Stimulated activated CD8-positive, alpha-beta memory T cell treated with anti-CD3 and anti-CD28 coated beads, Interleukin-12 subunit alpha, Interleukin-12 subunit beta, amount 100 ng/mL, for 24 hours (primary cell): ENCODE results near the gene MUS81.
"Not testable (repeated sequence)": the region's sequence is repeated elsewhere in the genome, so short reads cannot be mapped to it uniquely, and the experiment has no call there.

Experiments
- DNase-seq: peaks from one replicate; pipeline ENCODE4 v3.0.0-alpha.2; 2020; ENCODE audit errors: extremely low read depth

Gene MUS81

GRCh38 chr11:65860278-65861164 is at the start of gene MUS81:
Gene MUS81 (plus strand): TSS chr11:65860433. CDS start chr11:65860754, 321 bp downstream.
- peak; percentile 92 for DNase-seq

GRCh38 chr11:65811764-65812475 is 48.3 kb upstream of the MUS81 start:
- no peak for DNase-seq

- DNase-seq = no peak
Measured at GRCh38 chr11:65814131-65814985, 45.9 kb upstream of the MUS81 start.

- DNase-seq = no peak
Measured at GRCh38 chr11:65814986-65815565, 45.2 kb upstream of the MUS81 start.

GRCh38 chr11:65816696-65817095 is 43.5 kb upstream of the MUS81 start:
- no peak for DNase-seq

GRCh38 chr11:65817312-65817834 is 42.9 kb upstream of the MUS81 start:
- DNase-seq = no peak

GRCh38 chr11:65817835-65818680 is 42.2 kb upstream of the MUS81 start:
- DNase-seq = peak; percentile 87

- no peak for DNase-seq
Measured at GRCh38 chr11:65821107-65821506, 39.1 kb upstream of the MUS81 start.

- DNase-seq = no peak
Measured at GRCh38 chr11:65822776-65823528, 37.3 kb upstream of the MUS81 start.

GRCh38 chr11:65826984-65827735 is 33.1 kb upstream of the MUS81 start:
- DNase-seq = no peak

GRCh38 chr11:65829459-65829858 is 30.8 kb upstream of the MUS81 start:
- DNase-seq = no peak

GRCh38 chr11:65832231-65832630 is 28.0 kb upstream of the MUS81 start:
- DNase-seq = not testable (repeated sequence)

- peak; percentile 89 for DNase-seq
Measured at GRCh38 chr11:65833297-65834030, 26.8 kb upstream of the MUS81 start, which contains the start of gene SNX32. Gene SNX32 (plus strand): TSS chr11:65833963. CDS start chr11:65834066, 103 bp downstream.

GRCh38 chr11:65834202-65834601 is 26.0 kb upstream of the MUS81 start:
- no peak for DNase-seq

GRCh38 chr11:65842144-65842543 is 18.1 kb upstream of the MUS81 start:
- no peak for DNase-seq

- no peak for DNase-seq
Measured at GRCh38 chr11:65843811-65844210, 16.4 kb upstream of the MUS81 start.

GRCh38 chr11:65844231-65844872 is 15.9 kb upstream of the MUS81 start:
- no peak for DNase-seq

GRCh38 chr11:65847746-65848145 is 12.5 kb upstream of the MUS81 start:
- DNase-seq = no peak
